ENCODE results near the gene LEPROT.
"Not testable (repeated sequence)": the region's sequence is repeated elsewhere in the genome, so short reads cannot be mapped to it uniquely, and the experiment has no call there.

LEPROT gene

DNA sequence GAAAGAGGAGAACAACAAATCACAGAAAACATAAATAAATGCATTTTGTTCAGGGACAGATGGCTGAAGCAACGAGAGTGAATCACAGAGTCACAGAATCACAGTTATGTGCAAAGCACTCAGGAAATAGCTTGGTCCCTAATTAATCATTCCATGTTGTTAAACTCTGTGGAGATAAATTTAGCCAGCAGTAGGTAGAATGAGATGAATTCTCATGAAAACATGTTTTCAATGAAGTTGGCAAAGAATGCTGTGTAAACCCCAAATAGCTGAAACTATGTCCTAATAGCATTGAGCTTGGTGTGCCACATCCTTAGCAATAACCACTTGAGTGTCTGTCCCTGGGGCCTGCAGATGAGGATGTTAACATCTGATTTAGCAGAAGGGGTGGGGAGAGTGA is 20.4 kb downstream of the LEPROT start:
- DNase-seq: no peak

GRCh38 chr1:65441464-65441863 is 21.0 kb downstream of the LEPROT start:
- no peak for DNase-seq

- DNase-seq: no peak
Observed at GRCh38 chr1:65442442-65442841, 22.0 kb downstream of the LEPROT start.

GRCh38 chr1:65443647-65444046 is 23.2 kb downstream of the LEPROT start:
- no peak for DNase-seq

DNA sequence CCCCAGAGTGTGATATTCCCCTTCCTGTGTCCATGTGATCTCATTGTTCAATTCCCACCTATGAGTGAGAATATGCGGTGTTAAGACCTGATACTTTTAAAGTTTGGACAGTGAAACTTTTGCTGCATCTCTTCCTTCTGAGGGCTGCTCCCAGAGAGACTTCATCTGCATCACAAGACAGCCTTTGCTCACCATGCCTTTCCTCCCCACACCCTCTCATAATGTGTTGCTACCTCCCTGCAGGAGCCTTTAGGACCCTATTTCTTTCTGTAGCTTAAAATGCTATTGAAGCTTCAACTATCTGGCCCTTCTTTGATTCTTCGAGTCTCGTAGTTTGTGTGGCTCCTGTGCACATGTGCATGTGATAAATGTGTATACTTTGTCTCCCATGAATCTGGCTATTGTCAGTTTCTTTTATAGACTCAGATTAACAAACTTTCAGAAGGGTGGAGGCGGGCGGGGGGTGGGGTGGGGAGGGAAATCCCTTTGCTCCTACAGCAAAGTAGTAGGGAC is 23.7 kb downstream of the LEPROT start:
- no peak for DNase-seq

DNA sequence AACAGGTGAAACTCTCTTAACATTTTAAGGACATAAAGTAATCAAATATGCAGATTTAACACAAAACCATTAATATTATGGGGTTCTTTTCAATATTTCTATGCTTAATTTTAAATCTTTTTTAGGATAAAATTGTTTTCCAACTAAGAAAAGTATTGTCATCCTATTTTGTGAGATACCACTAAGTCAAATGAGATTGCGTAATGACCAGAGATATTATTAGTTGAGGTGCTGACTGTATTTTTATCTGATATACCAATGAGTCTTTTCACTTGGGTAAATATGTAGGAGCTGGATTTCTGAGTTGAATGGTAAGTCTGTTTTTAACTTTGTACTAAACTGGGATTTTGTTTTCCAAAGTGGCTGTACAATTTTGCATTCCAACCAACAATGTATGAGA is 25.4 kb downstream of the LEPROT start:
- no peak for DNase-seq

DNA sequence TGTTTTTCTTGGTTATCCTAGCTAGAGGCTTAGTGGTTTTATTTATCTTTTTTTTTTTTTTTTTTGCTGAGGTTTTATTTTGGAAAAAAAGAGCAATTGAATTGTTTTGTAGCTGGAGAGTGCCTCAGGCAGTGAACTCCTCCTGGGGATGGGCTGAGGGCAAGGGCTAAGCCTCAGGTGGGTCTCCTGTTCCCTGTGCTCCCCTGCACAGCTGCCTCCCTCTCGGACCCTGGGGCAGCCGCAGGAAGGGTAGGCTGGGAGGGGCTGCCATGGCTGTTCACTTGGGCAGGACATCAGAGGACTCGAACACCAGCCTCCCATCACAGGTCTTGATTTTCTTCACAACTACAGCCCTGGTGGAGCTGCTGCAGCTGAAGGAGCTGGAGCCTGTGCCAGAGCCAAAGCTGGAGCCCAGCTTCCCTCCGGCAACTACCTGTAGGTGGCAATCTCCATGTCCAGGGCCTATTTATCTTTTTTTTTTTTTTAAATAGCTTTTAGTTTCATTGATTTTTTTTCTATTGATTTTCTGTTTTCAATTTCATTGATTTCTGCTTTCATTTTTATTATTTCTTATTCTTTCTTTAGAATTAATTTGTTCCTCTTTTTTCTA is 28.9 kb downstream of the LEPROT start:
- no peak for DNase-seq

DNA sequence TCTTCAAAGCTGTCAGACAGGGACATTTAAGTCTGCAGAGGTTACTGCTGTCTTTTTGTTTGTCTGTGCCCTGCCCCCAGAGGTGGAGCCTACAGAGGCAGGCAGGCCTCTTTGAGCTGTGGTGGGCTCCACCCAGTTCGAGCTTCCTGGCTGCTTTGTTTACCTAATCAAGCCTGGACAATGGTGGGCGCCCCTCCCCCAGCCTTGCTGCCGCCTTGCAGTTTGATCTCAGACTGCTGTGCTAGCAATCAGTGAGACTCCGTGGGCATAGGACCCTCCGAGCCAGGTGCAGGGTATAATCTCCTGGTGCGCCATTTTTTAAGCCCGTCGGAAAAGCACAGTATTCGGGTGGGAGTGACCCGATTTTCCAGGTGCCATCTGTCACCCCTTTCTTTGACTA is 35.2 kb downstream of the LEPROT start:
- not testable (repeated sequence) for DNase-seq

- no peak for DNase-seq
Observed at GRCh38 chr1:65456481-65456880, 36.0 kb downstream of the LEPROT start.

DNA sequence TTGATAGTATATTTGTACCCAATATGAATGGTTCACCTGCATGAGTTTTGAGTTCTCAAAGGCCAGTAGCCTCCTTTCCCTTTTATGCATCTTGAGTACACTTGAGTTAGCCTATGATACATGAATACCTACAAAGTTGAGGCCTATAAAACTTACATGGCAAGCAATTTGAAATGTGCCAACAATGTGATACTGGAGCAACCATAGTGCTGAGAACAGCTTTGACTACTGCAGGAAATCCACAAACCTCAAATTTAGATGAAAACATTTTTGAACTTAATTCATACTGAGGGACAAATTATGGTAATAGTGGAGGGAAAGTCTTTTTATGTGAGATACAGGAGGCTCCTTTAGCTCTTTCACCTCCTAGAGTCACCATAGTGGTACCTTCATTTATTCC is 37.4 kb downstream of the LEPROT start:
- no peak for DNase-seq

- DNase-seq: no peak
Observed at GRCh38 chr1:65458730-65459396, 38.4 kb downstream of the LEPROT start.

GRCh38 chr1:65459397-65459768 is 38.9 kb downstream of the LEPROT start:
- peak; percentile 5 for DNase-seq

DNA sequence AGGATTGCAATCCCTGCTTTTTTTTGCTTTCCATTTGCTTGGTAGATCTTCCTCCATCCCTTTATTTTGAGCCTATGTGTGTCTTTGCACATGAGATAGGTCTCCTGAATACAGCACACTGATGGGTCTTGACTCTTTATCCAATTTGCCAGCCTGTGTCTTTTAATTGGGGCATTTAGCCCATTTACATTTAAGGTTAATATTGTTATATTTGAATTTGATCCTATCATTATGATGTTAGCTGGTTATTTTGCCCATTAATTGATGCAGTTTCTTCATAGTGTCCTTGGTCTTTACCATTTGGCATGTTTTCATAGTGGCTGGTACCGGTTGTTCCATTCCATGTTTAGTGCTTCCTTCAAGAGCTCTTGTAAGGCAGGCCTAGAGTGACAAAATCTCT is 45.4 kb downstream of the LEPROT start:
- not testable (repeated sequence) for DNase-seq

- no peak for DNase-seq
Observed at GRCh38 chr1:65467536-65467935, 47.1 kb downstream of the LEPROT start.

- no peak for DNase-seq
Observed at GRCh38 chr1:65469126-65469888, 48.8 kb downstream of the LEPROT start.

GRCh38 chr1:65469889-65470340 is 49.4 kb downstream of the LEPROT start:
- peak; percentile 31 for DNase-seq

- DNase-seq: no peak
Observed at GRCh38 chr1:65470766-65471165, 50.3 kb downstream of the LEPROT start.

- no peak for DNase-seq
Observed at GRCh38 chr1:65471213-65471833, 50.9 kb downstream of the LEPROT start.

DNA sequence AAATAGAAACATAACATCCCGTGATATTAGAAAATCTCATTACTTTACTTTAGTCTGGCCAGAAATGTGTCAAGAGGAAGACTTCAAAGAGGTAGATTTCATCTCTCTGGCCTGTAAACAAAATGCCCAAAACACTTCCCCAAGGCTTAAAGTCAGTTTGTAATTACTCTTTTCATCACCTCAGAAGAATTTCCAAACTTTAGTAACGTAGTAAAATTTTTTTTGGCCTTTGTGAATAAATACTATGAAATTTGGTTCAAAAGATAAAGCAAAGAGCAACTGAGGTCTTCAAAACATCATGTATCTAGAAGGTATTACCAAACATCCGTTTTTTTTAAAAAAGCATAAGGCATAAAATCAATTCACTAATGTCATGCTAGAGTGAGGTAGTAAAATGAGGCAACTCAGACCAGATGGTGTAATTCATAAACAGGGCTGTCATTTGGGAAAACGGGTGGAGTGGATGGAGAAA is 51.4 kb downstream of the LEPROT start:
- DNase-seq: no peak

DNA sequence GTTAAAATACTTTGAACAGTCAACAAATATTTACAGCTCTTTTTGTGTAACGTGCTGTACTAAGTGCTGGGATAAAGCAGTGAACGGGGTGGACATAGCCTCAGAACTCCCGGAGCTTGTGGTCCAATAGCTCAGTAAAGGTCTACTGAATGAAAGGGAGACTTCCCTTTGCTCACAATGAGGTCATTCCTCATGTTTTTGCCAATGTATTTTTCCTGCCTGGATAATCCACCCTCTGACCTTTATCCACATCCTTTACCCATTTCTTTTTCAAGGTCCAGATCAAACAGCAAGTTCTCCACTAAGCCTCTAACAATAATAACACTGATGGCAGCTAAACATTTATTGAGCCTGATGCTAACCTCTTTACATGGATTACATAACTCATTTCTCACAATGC is 55.9 kb downstream of the LEPROT start:
- DNase-seq: no peak

DNA sequence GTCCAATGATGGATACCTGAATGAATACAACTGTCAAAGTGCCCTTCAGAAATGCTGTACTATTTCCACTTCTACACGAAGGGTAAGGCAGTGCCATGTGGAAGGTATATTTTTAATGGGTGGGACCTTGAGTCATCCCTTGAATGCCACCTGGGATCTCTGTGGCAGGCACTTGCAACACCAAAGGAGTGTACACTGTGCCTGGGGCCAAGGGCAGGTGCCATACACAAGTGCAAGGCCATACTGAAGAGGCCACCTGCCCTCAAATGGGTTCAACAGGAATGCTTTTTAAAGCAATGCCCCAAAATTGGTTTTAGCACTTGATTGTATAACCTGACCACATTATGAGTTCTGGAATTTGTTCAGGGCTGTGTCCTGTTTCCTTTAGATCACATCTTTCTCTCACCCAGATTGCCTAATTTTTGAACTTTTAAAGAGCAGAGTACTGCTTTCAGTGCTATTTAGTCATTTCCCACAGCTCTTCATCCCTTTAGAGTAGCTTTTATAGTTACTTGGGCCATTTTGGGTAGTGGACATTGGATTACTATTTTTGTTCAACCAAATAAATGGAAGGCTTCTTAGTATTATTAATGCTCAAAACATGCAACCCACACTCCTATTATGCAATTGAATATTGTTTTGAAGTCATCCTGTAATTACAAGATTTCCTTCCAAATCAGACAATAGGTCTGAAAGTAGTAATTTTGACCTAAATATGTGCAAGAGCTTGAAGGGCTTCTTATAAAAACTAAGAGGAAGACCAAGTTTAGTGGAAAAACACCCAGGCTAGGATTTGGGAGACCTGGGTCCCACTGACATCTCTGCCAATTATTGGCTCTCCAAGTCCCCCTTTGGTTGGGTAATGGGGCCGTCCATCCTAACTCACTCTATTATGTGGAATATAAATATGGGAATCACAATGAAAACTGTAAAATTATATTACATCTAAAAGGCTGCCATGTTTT is 57.2 kb downstream of the LEPROT start:
- no peak for DNase-seq

DNA sequence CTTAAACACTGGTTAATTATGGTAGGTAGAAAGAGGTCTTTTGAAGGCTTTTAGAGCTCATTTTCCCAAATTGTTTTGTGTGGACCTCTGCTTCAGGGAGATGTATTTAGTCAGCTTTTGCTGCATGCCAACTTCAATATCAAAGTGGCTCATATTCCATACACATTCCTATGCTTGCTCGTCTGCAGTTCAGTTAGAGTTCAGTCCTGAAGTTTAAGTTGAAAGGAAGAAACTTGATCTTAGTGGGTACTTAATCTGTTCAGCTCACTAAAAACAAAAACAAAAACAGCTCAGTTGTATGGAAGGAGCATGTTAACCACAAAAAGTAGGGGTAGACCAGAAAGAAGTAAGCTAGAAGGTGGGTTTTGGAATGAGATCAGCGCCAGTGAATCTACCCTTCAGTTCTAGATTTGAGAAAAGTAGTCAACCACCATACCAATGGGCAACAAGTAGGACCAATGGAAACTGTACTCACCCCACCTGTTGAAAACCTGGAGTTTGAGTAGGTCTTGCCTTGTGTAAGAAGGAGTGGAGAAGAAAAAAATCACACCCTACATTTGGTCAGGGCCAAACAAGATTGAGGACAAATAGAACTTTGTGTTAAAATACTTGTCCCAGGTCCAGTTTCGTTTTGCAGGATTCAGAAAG is 58.0 kb downstream of the LEPROT start:
- no peak for DNase-seq

Measured in NCI-H2107 (cell line).